ENCODE measurements around the gene SUGCT.

Gene SUGCT

DNA sequence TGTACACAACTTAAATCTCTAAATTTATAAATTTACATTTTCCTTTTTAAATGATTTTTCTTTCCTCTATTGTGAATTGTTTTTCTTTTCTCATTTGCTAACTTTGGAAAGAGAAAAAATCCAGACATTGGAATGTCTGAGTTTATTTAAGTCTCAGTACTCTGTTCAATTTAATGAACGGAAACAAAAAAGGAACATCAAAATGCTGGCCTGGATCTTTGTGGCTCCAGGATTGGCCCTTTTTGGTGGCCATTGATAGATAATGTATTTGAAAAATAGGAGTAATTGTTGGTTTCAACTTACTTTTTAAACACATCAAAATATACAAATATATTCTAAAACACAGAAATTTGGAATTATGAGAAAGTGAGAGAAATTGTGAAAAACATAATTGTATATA, 336.0 kb downstream of the SUGCT start:
- no peak for TF ChIP-seq CTCF (IDR thresholded peaks at IDR 0.05; ENCODE audit: control insufficient read depth, extremely low read depth, insufficient read depth)
- no peak overlapping the region for H3K4me3 ChIP-seq (ENCODE audit: low read depth, low read length)
- DNase-seq (ENCODE audit: low read depth): no peak

DNA sequence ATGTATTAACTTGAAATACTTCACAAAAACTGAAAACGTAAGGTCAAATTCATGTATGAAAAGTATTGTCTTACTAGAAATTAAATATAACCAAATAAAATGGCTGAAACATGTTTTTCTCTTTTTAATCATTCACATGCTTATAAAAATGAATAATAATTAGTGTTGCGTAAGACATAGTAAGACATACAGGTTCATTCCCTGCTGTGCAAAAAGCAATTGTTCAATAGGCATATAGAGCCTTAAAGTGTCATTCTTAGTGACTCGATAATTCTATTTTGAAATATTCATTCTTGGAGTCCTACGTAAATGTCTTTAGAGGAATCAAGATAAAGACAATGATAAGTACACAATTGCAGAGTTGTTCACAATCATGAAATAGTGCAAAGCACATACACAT, 337.1 kb downstream of the SUGCT start:
- H3K4me3 ChIP-seq (ENCODE audit: low read depth, low read length): no peak overlapping the region
- TF ChIP-seq CTCF (IDR thresholded peaks at IDR 0.05; ENCODE audit: control insufficient read depth, extremely low read depth, insufficient read depth): no peak
- DNase-seq (ENCODE audit: low read depth): no peak

GRCh38 chr7:40474790-40475680, 340.2 kb downstream of the SUGCT start:
- TF ChIP-seq CTCF (IDR thresholded peaks at IDR 0.05; ENCODE audit: control insufficient read depth, extremely low read depth, insufficient read depth): no peak
- no peak overlapping the region for H3K4me3 ChIP-seq (ENCODE audit: low read depth, low read length)
- no peak for DNase-seq (ENCODE audit: low read depth)

- no peak for TF ChIP-seq CTCF (IDR thresholded peaks at IDR 0.05; ENCODE audit: control insufficient read depth, extremely low read depth, insufficient read depth)
- DNase-seq (ENCODE audit: low read depth): no peak
- no peak overlapping the region for H3K4me3 ChIP-seq (ENCODE audit: low read depth, low read length)
These were observed 340.8 kb downstream of the SUGCT start for GRCh38 chr7:40475681-40475982.

DNA sequence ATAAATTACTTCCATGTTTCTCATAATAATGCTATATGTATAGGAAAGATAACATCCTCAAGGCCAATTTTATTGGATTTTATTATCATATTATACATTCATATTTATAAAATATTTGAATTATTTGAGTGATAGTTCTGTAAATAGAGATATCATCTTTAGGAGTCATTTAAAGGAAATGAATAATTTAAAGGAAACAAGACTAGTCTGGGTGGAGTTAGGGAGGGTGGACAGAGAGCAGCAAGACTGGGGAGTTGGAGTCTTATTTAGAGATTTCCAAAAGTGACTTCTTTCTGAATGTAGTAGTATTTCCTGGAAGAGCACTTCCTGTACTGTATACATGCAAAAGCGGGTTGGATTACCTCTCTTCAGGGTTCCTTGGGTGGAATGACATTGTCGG, 342.3 kb downstream of the SUGCT start:
- no peak for TF ChIP-seq CTCF (IDR thresholded peaks at IDR 0.05; ENCODE audit: control insufficient read depth, extremely low read depth, insufficient read depth)

GRCh38 chr7:40482845-40483244, 348.0 kb downstream of the SUGCT start:
- H3K4me3 ChIP-seq (ENCODE audit: low read depth, low read length): no peak overlapping the region
- TF ChIP-seq CTCF (IDR thresholded peaks at IDR 0.05; ENCODE audit: control insufficient read depth, extremely low read depth, insufficient read depth): no peak
- no peak for DNase-seq (ENCODE audit: low read depth)

More for the DNA sequence above, 342.3 kb downstream of the SUGCT start:
- DNase-seq (ENCODE audit: low read depth): no peak
- no peak overlapping the region for H3K4me3 ChIP-seq (ENCODE audit: low read depth, low read length)

- H3K4me3 ChIP-seq (ENCODE audit: low read depth, low read length): no peak overlapping the region
- no peak for DNase-seq (ENCODE audit: low read depth)
- TF ChIP-seq CTCF (IDR thresholded peaks at IDR 0.05; ENCODE audit: control insufficient read depth, extremely low read depth, insufficient read depth): peak; percentile 54
These were observed 348.8 kb downstream of the SUGCT start for GRCh38 chr7:40483630-40484029.

Data from LNCaP clone FGC (cell line).